NCI-H1092 treated with DMSO at 0.1 percent for 48 hours (cell line): Measurements from ENCODE around the gene RALGPS1.

ENCODE experiments used
- DNase-seq: peaks from one replicate; lab custom pipeline; 2025; lab: John Stamatoyannopoulos, UW

RALGPS1 gene

GRCh38 chr9:127187231-127187956 lies 272.8 kb downstream of the RALGPS1 start:
- DNase-seq = no peak

- no peak for DNase-seq
Measured at GRCh38 chr9:127188396-127188795, 273.8 kb downstream of the RALGPS1 start.

GRCh38 chr9:127189628-127190027 lies 275.0 kb downstream of the RALGPS1 start:
- DNase-seq = no peak

- DNase-seq = no peak
Measured at GRCh38 chr9:127192744-127193143, 278.2 kb downstream of the RALGPS1 start.

- no peak for DNase-seq
Measured at GRCh38 chr9:127193483-127193882, 278.9 kb downstream of the RALGPS1 start.

GRCh38 chr9:127194881-127195713 lies 280.5 kb downstream of the RALGPS1 start:
- no peak for DNase-seq

GRCh38 chr9:127195976-127196825 lies 281.6 kb downstream of the RALGPS1 start:
- DNase-seq = no peak

GRCh38 chr9:127196826-127197145 lies 282.2 kb downstream of the RALGPS1 start:
- no peak for DNase-seq

GRCh38 chr9:127197186-127197860 lies 282.7 kb downstream of the RALGPS1 start:
- no peak for DNase-seq

- no peak for DNase-seq
Measured at GRCh38 chr9:127197861-127198430, 283.4 kb downstream of the RALGPS1 start.

GRCh38 chr9:127198587-127198986 lies 284.0 kb downstream of the RALGPS1 start:
- DNase-seq = no peak

GRCh38 chr9:127199001-127199791 lies 284.6 kb downstream of the RALGPS1 start:
- peak; percentile 40 for DNase-seq

- no peak for DNase-seq
Measured at GRCh38 chr9:127200106-127200862, 285.7 kb downstream of the RALGPS1 start.

GRCh38 chr9:127201071-127201541 lies 286.5 kb downstream of the RALGPS1 start:
- no peak for DNase-seq

GRCh38 chr9:127201731-127202130 lies 287.1 kb downstream of the RALGPS1 start:
- DNase-seq = no peak

- DNase-seq = no peak
Measured at GRCh38 chr9:127202461-127203169, 288.0 kb downstream of the RALGPS1 start.

GRCh38 chr9:127203681-127204327 lies 289.2 kb downstream of the RALGPS1 start:
- no peak for DNase-seq

- no peak for DNase-seq
Measured at GRCh38 chr9:127204771-127205470, 290.3 kb downstream of the RALGPS1 start.
